G401 (cell line): ENCODE results near the gene KDR. TPM values are rescaled to one million over a fixed set of nuclear protein-coding genes. Genes with fewer than 3 reads are reported as not detected.

Experiments
- DNase-seq: peaks from one replicate; pipeline ENCODE4 v3.0.0-alpha.2; 2015; ENCODE audit warnings: low spot score
- in situ Hi-C: cut with HindIII; loops from 2 replicates; pipeline ENCODE4 v1.10.0; 2016; ENCODE audit warnings: low sequenced_read_pairs, mixed read lengths
- total RNA-seq: library from RNA; depleted of rRNA; stranded (reverse); fragments of >200 nt; shearing (Covaris generic); gene quantifications from 2 replicates; pipeline ENCODE4 v1.2.3, GENCODE V29; 2014

Gene KDR
- total RNA-seq, 1 experiment from 2014 or later, result not detected

GRCh38 chr4:55125763-55126541 is 557 bp upstream of the KDR start:
- in situ Hi-C loops, result no loop called here
- no peak for DNase-seq

- no peak for DNase-seq
- in situ Hi-C loops, result no loop called here
Observed at GRCh38 chr4:55124322-55125076, 896 bp downstream of the KDR start.

- no peak for DNase-seq
- in situ Hi-C loops, result no loop called here
Observed at GRCh38 chr4:55123791-55124190, 1.6 kb downstream of the KDR start.

GRCh38 chr4:55122235-55122634 is 3.2 kb downstream of the KDR start:
- in situ Hi-C loops, result no loop called here
- DNase-seq, result no peak

- no peak for DNase-seq
- in situ Hi-C loops, result no loop called here
Observed at GRCh38 chr4:55121246-55121645, 4.1 kb downstream of the KDR start.

- DNase-seq, result no peak
- in situ Hi-C loops, result no loop called here
Observed at GRCh38 chr4:55118397-55118796, 7.0 kb downstream of the KDR start.

- in situ Hi-C loops, result no loop called here
- DNase-seq, result no peak
Observed at GRCh38 chr4:55117511-55117910, 7.9 kb downstream of the KDR start.

GRCh38 chr4:55116450-55116849 is 8.9 kb downstream of the KDR start:
- in situ Hi-C loops, result no loop called here
- DNase-seq, result no peak

GRCh38 chr4:55111601-55112000 is 13.8 kb downstream of the KDR start:
- in situ Hi-C loops, result no loop called here
- no peak for DNase-seq

GRCh38 chr4:55110131-55110530 is 15.3 kb downstream of the KDR start:
- in situ Hi-C loops, result no loop called here
- DNase-seq, result no peak

GRCh38 chr4:55107054-55107453 is 18.3 kb downstream of the KDR start:
- in situ Hi-C loops, result no loop called here
- DNase-seq, result no peak

- DNase-seq, result no peak
Observed at GRCh38 chr4:55103224-55103623, 22.2 kb downstream of the KDR start.

GRCh38 chr4:55099816-55100215 is 25.6 kb downstream of the KDR start:
- no peak for DNase-seq
- in situ Hi-C loops, result no loop called here

More at GRCh38 chr4:55103224-55103623, 22.2 kb downstream of the KDR start:
- in situ Hi-C loops, result no loop called here

GRCh38 chr4:55098456-55099204 is 26.8 kb downstream of the KDR start:
- in situ Hi-C loops, result no loop called here
- DNase-seq, result no peak

GRCh38 chr4:55096619-55097018 is 28.8 kb downstream of the KDR start:
- in situ Hi-C loops, result no loop called here
- DNase-seq, result no peak

- in situ Hi-C loops, result no loop called here
- no peak for DNase-seq
Observed at GRCh38 chr4:55096045-55096444, 29.4 kb downstream of the KDR start.

GRCh38 chr4:55092504-55092903 is 32.9 kb downstream of the KDR start:
- no peak for DNase-seq
- in situ Hi-C loops, result no loop called here

GRCh38 chr4:55089916-55090315 is 35.5 kb downstream of the KDR start:
- no peak for DNase-seq
- in situ Hi-C loops, result no loop called here

GRCh38 chr4:55087913-55088260 is 37.5 kb downstream of the KDR start:
- DNase-seq, result no peak
- in situ Hi-C loops, result no loop called here
